A549 (cell line): ENCODE data around the gene HSCB. TPM values are rescaled to one million over a fixed set of nuclear protein-coding genes. Genes with fewer than 3 reads are reported as not detected.

Source experiments
- polyA plus RNA-seq, 4 experiments: library from polyadenylated mRNA; depleted of rRNA in 3 of 4; stranded (reverse); fragments of >200 nt; fragmentation: RNase III in 1 of 4; extraction: RNeasy Plus Mini Kit Qiagen cat#74134 plus additional on column Dnase treatment in 1 of 4; gene quantifications; 2 replicates in 3 of 4; 3 replicates in 1 of 4; pipeline ENCODE4 v1.2.3, GENCODE V29; 2011 to 2017

HSCB gene
- polyA plus RNA-seq, 2 of the 4 experiments (the other 2 are of a cell fraction) = 17.2 to 22.4 TPM

Other genes with a start within 250 kb of the HSCB start
- gene TTC28, start 62.2 kb upstream of the HSCB start, polyA plus RNA-seq (2011; rRNA removed) = 3.8 and 5.9 TPM in 2 replicates
- 2.6 to 3.0 TPM (median 2.6 TPM) in 3 replicates for gene TTC28, start 62.2 kb upstream of the HSCB start, polyA plus RNA-seq (2017; fragmentation: RNase III; extraction: RNeasy Plus Mini Kit Qiagen cat#74134 plus additional on column Dnase treatment)
- gene CHEK2, start 219 bp upstream of the HSCB start, polyA plus RNA-seq (2011; rRNA removed) = 26.1 and 29.6 TPM in 2 replicates
- gene CHEK2, start 219 bp upstream of the HSCB start, polyA plus RNA-seq (2017; fragmentation: RNase III; extraction: RNeasy Plus Mini Kit Qiagen cat#74134 plus additional on column Dnase treatment) = 12.2 to 14.7 TPM (median 13.0 TPM) in 3 replicates
- gene CCDC117, start 30.7 kb downstream of the HSCB start, polyA plus RNA-seq (2011; rRNA removed) = 15.7 and 24.1 TPM in 2 replicates
- gene CCDC117, start 30.7 kb downstream of the HSCB start, polyA plus RNA-seq (2017; fragmentation: RNase III; extraction: RNeasy Plus Mini Kit Qiagen cat#74134 plus additional on column Dnase treatment) = 10.1 to 12.2 TPM (median 11.0 TPM) in 3 replicates
- 172 and 207 TPM in 2 replicates for gene XBP1, start 58.5 kb downstream of the HSCB start, polyA plus RNA-seq (2011; rRNA removed)
- 30.0 to 34.1 TPM (median 32.7 TPM) in 3 replicates for gene XBP1, start 58.5 kb downstream of the HSCB start, polyA plus RNA-seq (2017; fragmentation: RNase III; extraction: RNeasy Plus Mini Kit Qiagen cat#74134 plus additional on column Dnase treatment)
- 4.6 and 5.5 TPM in 2 replicates for gene ZNRF3, start 141.5 kb downstream of the HSCB start, polyA plus RNA-seq (2011; rRNA removed)
- 5.5 to 6.9 TPM (median 6.0 TPM) in 3 replicates for gene ZNRF3, start 141.5 kb downstream of the HSCB start, polyA plus RNA-seq (2017; fragmentation: RNase III; extraction: RNeasy Plus Mini Kit Qiagen cat#74134 plus additional on column Dnase treatment)